GM19025 (cell line): ENCODE results near the gene SNAP23.

Source experiments
- ATAC-seq: cut with Tn5 transposase; IDR thresholded peaks from one replicate; pipeline ENCODE4 v1.9.1; 2021; ENCODE audit warnings: mild to moderate bottlenecking, low read depth, moderate library complexity; ENCODE audit not compliant: unreplicated experiment

The SNAP23 gene

DNA sequence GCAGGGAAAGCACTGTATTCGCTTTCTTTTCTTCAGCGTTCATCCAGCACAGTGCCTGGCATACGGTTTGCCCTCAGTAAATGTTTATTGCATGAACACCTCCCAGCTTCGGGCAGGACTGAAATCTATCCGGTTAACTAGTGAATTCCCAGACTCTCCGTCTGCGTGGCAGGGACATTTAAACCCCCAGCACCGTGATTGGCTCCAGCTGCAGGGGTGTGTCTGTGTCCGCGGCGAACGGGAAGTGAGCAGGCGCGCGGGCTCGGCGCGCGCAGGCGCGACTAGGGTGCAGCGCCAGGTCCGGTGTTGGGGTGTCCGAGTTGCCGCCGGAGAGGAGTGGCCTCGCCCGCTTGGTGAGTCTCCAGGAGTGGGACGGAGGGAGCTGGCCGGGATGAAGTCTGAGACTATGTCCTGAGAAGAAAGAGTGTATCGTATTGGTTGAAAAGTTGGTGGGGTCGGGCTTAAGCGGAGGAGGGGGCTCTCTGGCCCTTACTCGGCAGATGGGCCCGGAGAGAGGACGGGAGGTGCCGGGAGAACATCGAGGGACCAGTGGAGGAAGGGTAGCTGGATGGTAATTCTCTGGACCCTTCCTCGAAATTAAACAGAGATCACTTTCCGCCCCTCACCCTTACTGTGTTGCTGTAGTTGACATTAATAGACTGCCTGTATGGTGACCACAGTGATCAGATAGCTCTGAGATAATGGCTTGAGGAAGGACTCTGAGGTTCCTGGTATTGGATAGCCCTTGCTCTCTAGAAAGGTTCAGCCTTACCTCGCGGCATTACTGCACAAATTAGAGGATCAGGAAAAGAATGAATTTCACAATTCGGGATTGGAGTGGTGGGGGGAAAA lies at the start of gene SNAP23:
TSS of gene SNAP23 (plus strand) at position 274 of the 852 bp plus-strand sequence. CDS start 16,213 bp downstream, outside the sequence.
- peak; percentile 83 for ATAC-seq

GRCh38 chr15:42447599-42447998 lies 47.8 kb upstream of the SNAP23 start:
- no peak for ATAC-seq

DNA sequence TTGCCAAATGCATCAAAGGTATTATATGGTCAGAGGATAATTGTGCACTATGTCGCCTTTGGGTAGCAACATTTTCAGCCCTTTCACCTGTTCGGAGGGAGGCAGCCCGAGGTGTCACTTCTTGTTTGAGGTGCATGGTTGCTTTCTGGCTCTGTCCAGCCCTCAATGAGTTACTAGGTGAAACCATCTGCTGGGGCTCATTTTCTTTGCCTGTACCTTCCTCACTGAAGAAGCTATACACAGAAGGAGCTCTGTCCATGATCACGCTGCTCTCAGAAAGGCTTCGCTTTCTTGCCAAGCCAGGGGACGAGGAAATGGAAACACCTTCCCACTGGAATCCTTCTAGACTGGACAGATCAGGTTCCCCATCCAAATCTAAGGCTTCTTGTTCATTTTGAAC lies 47.2 kb upstream of the SNAP23 start:
- ATAC-seq: no peak

DNA sequence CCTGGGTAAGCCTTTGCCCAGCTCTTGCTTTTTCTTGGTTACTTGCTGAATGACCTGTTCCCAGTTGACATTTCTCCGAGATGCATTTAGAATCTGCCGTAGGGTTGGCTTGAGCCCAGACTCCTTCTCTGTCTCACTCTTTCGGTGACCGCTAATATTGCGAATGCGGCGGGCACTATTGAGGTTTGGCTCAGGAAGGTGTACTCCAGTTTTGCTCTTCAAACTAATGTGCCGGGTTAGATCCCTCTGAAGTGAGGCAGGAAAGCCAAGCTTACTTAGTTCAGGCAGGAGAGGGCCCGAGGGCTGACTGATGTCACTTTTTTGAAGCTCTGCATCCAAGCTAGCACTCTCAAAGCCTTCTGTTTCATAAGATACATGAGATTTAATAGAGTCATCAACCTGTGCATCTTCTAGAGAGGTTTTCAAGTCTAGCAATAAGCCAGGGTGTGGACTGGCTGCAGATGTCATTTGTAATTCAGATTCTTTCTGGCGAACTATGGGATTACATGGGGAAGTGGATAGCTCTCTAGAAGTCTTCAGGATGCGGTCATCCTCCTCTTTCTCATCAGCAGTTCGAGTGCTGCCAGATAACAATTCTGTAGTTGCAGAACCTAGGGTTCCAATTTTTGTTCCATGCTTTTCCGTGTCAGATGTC lies 45.5 kb upstream of the SNAP23 start:
- no peak for ATAC-seq

- ATAC-seq: no peak
Observed at GRCh38 chr15:42450425-42450790, 45.0 kb upstream of the SNAP23 start.

- no peak for ATAC-seq
Observed at GRCh38 chr15:42453826-42454225, 41.6 kb upstream of the SNAP23 start.

- no peak for ATAC-seq
Observed at GRCh38 chr15:42456531-42456930, 38.9 kb upstream of the SNAP23 start.

- no peak for ATAC-seq
Observed at GRCh38 chr15:42456971-42457370, 38.5 kb upstream of the SNAP23 start.

DNA sequence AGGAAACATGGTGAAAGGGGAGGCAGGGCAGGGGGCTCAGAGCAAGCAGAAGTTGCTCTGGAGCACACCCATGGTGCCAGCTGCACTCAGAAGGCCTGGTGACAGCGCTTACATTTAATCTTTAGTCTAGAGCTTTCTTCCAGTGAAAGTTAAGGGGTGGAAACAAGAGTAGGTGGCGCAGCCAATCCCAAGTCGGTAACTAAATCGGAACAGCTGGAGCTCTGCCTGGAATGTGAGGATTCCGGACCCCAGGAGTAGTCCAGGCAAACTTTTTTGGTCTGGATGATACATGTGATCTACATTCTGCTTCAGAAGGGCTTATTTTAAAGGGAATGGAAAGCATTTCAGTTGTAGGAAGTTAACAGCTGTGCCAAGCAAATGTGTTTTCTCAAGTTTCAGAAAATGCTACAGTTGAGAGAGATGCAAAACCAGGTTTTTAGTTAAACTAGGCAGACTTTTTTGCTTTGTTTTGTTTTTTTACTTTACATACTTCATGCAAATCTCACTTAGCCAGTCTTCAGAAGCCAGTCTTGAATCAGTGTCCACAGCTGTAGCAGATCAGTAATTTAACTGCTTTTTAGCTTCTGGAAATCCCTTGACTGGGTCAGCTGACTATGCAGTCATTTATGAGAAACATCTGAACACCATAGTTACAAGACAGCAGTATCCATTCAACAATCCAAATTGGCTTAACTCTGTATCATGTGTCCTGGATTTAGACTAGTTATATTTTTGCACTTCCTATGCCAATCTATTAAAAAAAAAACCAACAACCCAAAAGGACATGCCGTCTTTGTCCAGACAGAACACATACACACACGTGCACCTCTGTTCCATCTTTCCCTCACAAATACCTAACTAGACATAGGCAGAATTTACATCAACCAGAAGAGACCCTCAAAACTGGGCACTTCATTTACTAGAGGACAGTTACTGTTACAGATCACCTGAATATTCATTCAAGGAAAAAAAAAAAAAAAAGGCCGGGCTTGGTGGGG lies 37.7 kb upstream of the SNAP23 start:
- ATAC-seq: peak; percentile 64

- no peak for ATAC-seq
Observed at GRCh38 chr15:42461261-42461660, 34.2 kb upstream of the SNAP23 start.

GRCh38 chr15:42465520-42466259 lies 29.7 kb upstream of the SNAP23 start:
- no peak for ATAC-seq

- no peak for ATAC-seq
Observed at GRCh38 chr15:42471002-42471401, 24.4 kb upstream of the SNAP23 start.

- no peak for ATAC-seq
Observed at GRCh38 chr15:42474827-42475226, 20.6 kb upstream of the SNAP23 start.

DNA sequence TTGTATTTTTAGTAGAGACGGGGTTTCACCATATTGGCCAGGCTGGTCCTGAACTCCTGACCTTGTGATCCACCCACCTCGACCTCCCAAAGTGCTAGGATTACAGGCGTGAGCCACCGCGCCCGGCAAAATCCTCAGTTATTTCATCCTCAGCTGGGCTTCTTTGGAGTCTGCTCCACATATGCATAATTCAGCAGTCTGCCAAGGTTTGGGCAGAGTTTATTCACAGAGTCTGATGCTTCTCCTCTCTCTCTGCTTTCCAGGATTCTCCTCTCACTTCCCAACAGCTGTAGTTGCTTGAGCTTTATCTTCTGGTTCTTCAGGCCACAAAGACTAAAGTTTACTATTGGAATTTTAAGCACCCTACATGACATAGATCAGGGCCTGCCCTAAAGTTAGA lies 12.7 kb upstream of the SNAP23 start:
- ATAC-seq: no peak

- ATAC-seq: no peak
Observed at GRCh38 chr15:42483677-42484076, 11.8 kb upstream of the SNAP23 start.

DNA sequence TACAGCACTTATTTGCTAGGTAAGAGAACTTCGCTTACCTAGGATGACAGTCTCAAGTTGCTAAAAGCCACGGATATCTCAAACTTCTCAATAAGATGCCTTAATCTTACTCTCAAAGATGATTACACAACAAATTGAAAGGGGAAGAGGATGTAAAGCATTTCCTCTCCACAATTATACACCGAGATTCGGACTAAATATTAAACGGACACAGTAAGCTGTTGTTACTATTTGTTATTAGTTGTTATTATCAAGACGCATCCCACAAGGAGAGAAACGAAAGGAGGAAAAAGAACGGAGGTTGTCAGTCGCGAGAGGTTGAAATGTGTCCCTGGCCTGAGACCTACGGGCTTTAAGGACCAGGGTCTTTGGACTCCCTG lies 5.2 kb upstream of the SNAP23 start:
- ATAC-seq: no peak

- no peak for ATAC-seq
Observed at GRCh38 chr15:42490671-42491538, 4.5 kb upstream of the SNAP23 start, which contains the start of gene ZNF106. ZNF106 (minus strand) TSS chr15:42491141; CDS start chr15:42472289, 18,852 bp downstream.

DNA sequence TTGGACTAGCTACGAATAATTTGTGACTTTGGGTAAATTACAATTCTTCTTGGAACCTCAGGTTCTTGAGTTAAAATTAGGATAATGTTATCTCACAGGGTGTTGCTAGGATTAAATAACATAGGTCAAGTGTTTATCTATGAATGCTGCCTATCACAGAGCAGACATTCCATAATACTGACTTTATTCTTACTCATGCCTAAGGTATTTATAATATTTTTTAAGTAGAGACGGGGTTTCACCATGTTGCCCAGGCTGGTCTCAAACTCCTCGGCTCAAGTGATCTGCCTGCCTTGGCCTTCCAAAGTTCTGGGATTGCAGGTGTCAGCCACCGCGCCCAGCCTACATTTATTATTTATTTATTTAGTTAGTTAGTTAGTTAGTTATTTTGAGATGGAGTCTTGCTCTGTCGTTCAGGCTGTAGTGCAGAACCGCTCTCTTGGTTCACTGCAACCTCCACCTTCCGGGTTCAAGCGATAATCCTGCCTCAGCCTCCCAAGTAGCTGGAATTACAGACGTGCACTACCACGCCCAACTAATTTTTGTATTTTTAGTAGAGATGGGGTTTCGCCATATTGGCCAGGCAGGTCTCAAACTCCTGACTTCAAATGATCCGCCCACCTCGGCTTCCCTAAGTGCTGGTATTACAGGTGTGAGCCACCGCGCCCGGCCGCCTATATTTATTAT lies 3.8 kb upstream of the SNAP23 start:
- ATAC-seq: no peak
